MCF 10A (cell line): ENCODE measurements around the gene ENO4. TPM values are rescaled to one million over a fixed set of nuclear protein-coding genes. Genes with fewer than 3 reads are reported as not detected.

Experiments
- BruUV-seq: library from RNA; stranded (reverse); fragments of 400-500 nt; replicated peaks from 2 replicates; lab custom pipeline; 2021; lab: Mats Ljungman, UMichigan
- CTCF ChIA-PET: fragments of 300-600 bp; sonication (Branson Sonifier 250); formaldehyde crosslinking; extraction: SDS; loops from one replicate; lab custom pipeline; 2021; ENCODE audit warnings: antibody characterized with exemption, inconsistent platforms; lab: Yijun Ruan, JAX
- POLR2A ChIA-PET: fragments of 300-600, 350-650 bp; sonication (Branson Sonifier 250); formaldehyde crosslinking; extraction: SDS; loops from one replicate; lab custom pipeline; 2020; ENCODE audit warnings: antibody characterized with exemption, inconsistent platforms; lab: Yijun Ruan, JAX
- DNase-seq: peaks from one replicate; pipeline ENCODE4 v3.0.0-alpha.2; 2018; ENCODE audit not compliant: unreplicated experiment
- H3K27ac Mint-ChIP-seq: one replicate; pipeline ENCODE4 v1.8.0; 2022; ENCODE audit warnings: mild to moderate bottlenecking, low read depth, mixed read lengths; ENCODE audit not compliant: unreplicated experiment
- H3K27me3 Mint-ChIP-seq: one replicate; pipeline ENCODE4 v1.8.0; 2022; ENCODE audit warnings: mixed read lengths; ENCODE audit not compliant: insufficient read depth, unreplicated experiment
- H3K36me3 Mint-ChIP-seq: one replicate; pipeline ENCODE4 v1.8.0; 2022; ENCODE audit warnings: mild to moderate bottlenecking, moderate library complexity, mixed read lengths; ENCODE audit not compliant: insufficient read depth, unreplicated experiment
- H3K4me1 Mint-ChIP-seq: one replicate; pipeline ENCODE4 v1.8.0; 2022; ENCODE audit warnings: mixed read lengths; ENCODE audit not compliant: insufficient read depth, unreplicated experiment
- H3K4me3 Mint-ChIP-seq: one replicate; pipeline ENCODE4 v1.8.0; 2022; ENCODE audit warnings: mild to moderate bottlenecking, moderate library complexity, mixed read lengths; ENCODE audit not compliant: unreplicated experiment
- H3K9me3 Mint-ChIP-seq: one replicate; pipeline ENCODE4 v1.8.0; 2022; ENCODE audit warnings: mixed read lengths; ENCODE audit not compliant: unreplicated experiment
- CTCF ChIP-seq: fragments of 200-600 bp; IDR thresholded peaks from one replicate; pipeline ENCODE4 v1.8.0; 2022; ENCODE audit warnings: antibody characterized with exemption, mild to moderate bottlenecking; ENCODE audit not compliant: unreplicated experiment
- intact Hi-C: fragments of 100-400 bp; cut with micrococcal nuclease; formaldehyde crosslinking; loops from 2 replicates; pipeline ENCODE4 v1.14.1; 2022
- total RNA-seq: library from RNA; stranded (reverse); gene quantifications from 2 replicates; pipeline ENCODE4 v1.2.3, GENCODE V29; 2022

Gene ENO4
- total RNA-seq, 1 experiment from 2014 or later, result not detected

GRCh38 chr10:116868198-116868676 is 18.9 kb downstream of the ENO4 start:
- peaks cover 5% of the 10 kb centered on the region for H3K4me1 Mint-ChIP-seq
- intact Hi-C loops, result no loop called here
- no peaks in the 10 kb centered on the region for H3K36me3 Mint-ChIP-seq
- CTCF ChIA-PET, result no interaction called here
- H3K4me3 Mint-ChIP-seq, result no peak overlapping the region
- TF ChIP-seq CTCF, result no peak
- DNase-seq, result no peak
- no peaks in the 10 kb centered on the region for H3K9me3 Mint-ChIP-seq
- no peak overlapping the region for H3K27ac Mint-ChIP-seq
- no TSS peak for BruUV-seq
- POLR2A ChIA-PET, result no interaction called here
- H3K27me3 Mint-ChIP-seq, result no peaks in the 10 kb centered on the region

- Mint-ChIP-seq H3K27ac (no peak overlapping the region), H3K27me3 (no peaks in the 10 kb centered on the region), H3K4me1 (peaks cover 5% of the 10 kb centered on the region), H3K36me3 (no peaks in the 10 kb centered on the region), H3K4me3 (no peak overlapping the region), H3K9me3 (no peaks in the 10 kb centered on the region)
- BruUV-seq, result no TSS peak
- DNase-seq, result no peak
- ChIA-PET POLR2A (no interaction called here), CTCF (no interaction called here)
- intact Hi-C loops, result no loop called here
- TF ChIP-seq CTCF, result no peak
Measured at GRCh38 chr10:116868722-116869121, 19.4 kb downstream of the ENO4 start.

GRCh38 chr10:116870949-116871348 is 21.6 kb downstream of the ENO4 start:
- TF ChIP-seq CTCF, result no peak
- Mint-ChIP-seq H3K27ac (no peak overlapping the region), H3K9me3 (no peaks in the 10 kb centered on the region), H3K4me1 (peaks cover 5% of the 10 kb centered on the region), H3K27me3 (no peaks in the 10 kb centered on the region), H3K4me3 (no peak overlapping the region), H3K36me3 (no peaks in the 10 kb centered on the region)
- no TSS peak for BruUV-seq
- intact Hi-C loops, result no loop called here
- CTCF ChIA-PET, result no interaction called here
- POLR2A ChIA-PET, result no interaction called here
- no peak for DNase-seq

GRCh38 chr10:116873134-116873533 is 23.8 kb downstream of the ENO4 start:
- no peak for TF ChIP-seq CTCF
- DNase-seq, result no peak
- BruUV-seq, result no TSS peak
- ChIA-PET POLR2A (interaction anchor here (0.6 kb wide), 1 partner anchor 33 kb away, joined by 3 read pairs; no protein-coding TSS in a partner anchor), CTCF (no interaction called here)
- H3K27ac Mint-ChIP-seq, result no peak overlapping the region
- no peak overlapping the region for H3K4me3 Mint-ChIP-seq
- no peaks in the 10 kb centered on the region for H3K27me3 Mint-ChIP-seq
- no peaks in the 10 kb centered on the region for H3K4me1 Mint-ChIP-seq
- intact Hi-C loops, result no loop called here
- no peaks in the 10 kb centered on the region for H3K36me3 Mint-ChIP-seq
- no peaks in the 10 kb centered on the region for H3K9me3 Mint-ChIP-seq
